Endothelial cell of umbilical vein (primary cell): Measurements from ENCODE around the gene NIPA2.

Experiments used
- CTCF ChIP-seq, 2 donors: IDR thresholded peaks; 1 replicate in 1 of 2; 2 replicates in 1 of 2; pipeline ENCODE4 v1.5.1; 2011; ENCODE audit warnings: low read length in 2 of 2, mild to moderate bottlenecking in 2 of 2, moderate library complexity in 2 of 2, control low read depth in 1 of 2, inconsistent platforms in 1 of 2, low read depth in 1 of 2; ENCODE audit not compliant: insufficient read depth in 1 of 2; ENCODE audit errors: extremely low read depth in 1 of 2
- EZH2 ChIP-seq: IDR thresholded peaks from 2 replicates; pipeline ENCODE4 v1.6.1; 2012; ENCODE audit warnings: borderline replicate concordance, low read depth, mild to moderate bottlenecking, moderate library complexity, low read length, inconsistent platforms; ENCODE audit not compliant: severe bottlenecking
- FOS ChIP-seq: IDR thresholded peaks from 2 replicates; pipeline ENCODE4 v1.6.1; 2011; ENCODE audit warnings: mild to moderate bottlenecking, low read length, moderate library complexity, borderline replicate concordance; ENCODE audit not compliant: insufficient read depth
- GATA2 ChIP-seq: IDR thresholded peaks from 2 replicates; pipeline ENCODE4 v1.7.0; 2011; ENCODE audit warnings: low read depth, mild to moderate bottlenecking, moderate library complexity, mixed read lengths, low read length; ENCODE audit not compliant: insufficient read length, insufficient read depth
- JUN ChIP-seq: IDR thresholded peaks from 2 replicates; pipeline ENCODE4 v1.6.1; 2011; ENCODE audit warnings: borderline replicate concordance, low read depth; ENCODE audit not compliant: insufficient read length, insufficient read depth
- MAX ChIP-seq: IDR thresholded peaks from 2 replicates; pipeline ENCODE4 v1.6.1; 2011; ENCODE audit not compliant: insufficient read depth, insufficient read length
- POLR2A ChIP-seq: IDR thresholded peaks from 2 replicates; pipeline ENCODE4 v1.6.1; 2012; ENCODE audit warnings: low read depth, mild to moderate bottlenecking, control low read depth, low read length
- POLR2AphosphoS5 ChIP-seq: IDR thresholded peaks from 2 replicates; pipeline ENCODE4 v1.6.1; 2012; ENCODE audit warnings: low read depth, mild to moderate bottlenecking, control low read depth, low read length, moderate library complexity; ENCODE audit not compliant: insufficient read depth

- TF ChIP-seq POLR2A (no peak), CTCF (IDR thresholded peaks at IDR 0.05; ENCODE audit: extremely low read depth in 1 of 2, insufficient read depth in 1 of 2, low read depth in 1 of 2, low read length in 2 of 2) (no peak), POLR2AphosphoS5 (no peak), MAX (no peak), EZH2 (no peak), FOS (no peak), JUN (no peak), GATA2 (no peak)
These were observed 68.9 kb downstream of the NIPA2 start for GRCh38 chr15:22907161-22907950.
